Measurements from ENCODE around the gene ASTN2. TPM values are rescaled to one million over a fixed set of nuclear protein-coding genes. Genes with fewer than 3 reads are reported as not detected.

ASTN2 gene
- total RNA-seq, 2 experiments from 2014 or later = 5.2 to 6.0 TPM

DNA sequence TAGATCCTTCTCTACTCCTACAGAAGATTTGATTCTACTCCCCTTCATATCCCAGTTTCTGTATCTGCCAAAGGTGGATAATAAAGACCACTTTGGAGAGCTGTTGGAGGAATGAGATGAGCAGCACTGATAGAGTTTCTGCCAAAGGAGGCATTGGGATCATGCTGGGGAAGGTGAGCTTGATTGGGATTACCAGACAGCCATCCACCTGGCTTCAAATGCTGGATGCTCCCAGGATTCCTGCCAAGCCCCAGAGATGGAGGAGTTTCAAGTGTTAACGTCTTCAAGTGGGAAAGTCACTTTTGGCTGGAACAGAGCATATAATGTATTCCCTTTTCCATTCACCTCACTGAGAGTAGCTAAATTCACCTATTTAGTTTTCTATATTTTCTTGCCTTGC, 379.3 kb downstream of the ASTN2 start:
- Mint-ChIP-seq H3K27ac (no peak overlapping the region), H3K4me3 (no peak overlapping the region), H3K9me3 (peaks cover 2% of the 10 kb centered on the region), H3K36me3 (no peaks in the 10 kb centered on the region), H3K27me3 (no peaks in the 10 kb centered on the region), H3K4me1 (no peaks in the 10 kb centered on the region)
- no peak for ATAC-seq (ENCODE audit: low read depth)
- DNase-seq = no peak
- POLR2A ChIA-PET = no interaction called here

DNA sequence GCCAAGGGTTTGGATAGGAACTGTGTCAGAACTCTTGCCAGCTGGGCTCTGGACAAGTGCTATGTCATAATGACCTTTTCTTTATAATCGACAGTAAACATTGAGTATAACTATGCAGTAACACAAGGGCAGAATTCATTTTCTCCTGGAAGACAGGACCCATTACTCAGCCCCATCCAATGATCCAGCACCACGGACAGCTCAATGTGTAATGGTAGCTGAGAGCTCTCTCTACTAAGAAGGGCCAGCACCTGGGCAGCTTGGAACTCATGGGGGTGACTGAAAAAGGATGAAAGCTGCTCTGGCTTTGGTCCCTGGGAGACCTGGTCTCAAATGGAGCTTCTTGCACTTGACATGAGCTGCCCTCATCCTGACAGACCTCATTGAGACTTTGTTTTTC, 380.0 kb downstream of the ASTN2 start:
- DNase-seq (no peak), ATAC-seq (ENCODE audit: low read depth) (no peak)
- POLR2A ChIA-PET = no interaction called here
- H3K27ac Mint-ChIP-seq = no peak overlapping the region
- no peak overlapping the region for H3K4me3 Mint-ChIP-seq
- peaks cover 2% of the 10 kb centered on the region for H3K9me3 Mint-ChIP-seq
- no peaks in the 10 kb centered on the region for H3K36me3 Mint-ChIP-seq
- H3K4me1 Mint-ChIP-seq = no peaks in the 10 kb centered on the region
- H3K27me3 Mint-ChIP-seq = no peaks in the 10 kb centered on the region

DNA sequence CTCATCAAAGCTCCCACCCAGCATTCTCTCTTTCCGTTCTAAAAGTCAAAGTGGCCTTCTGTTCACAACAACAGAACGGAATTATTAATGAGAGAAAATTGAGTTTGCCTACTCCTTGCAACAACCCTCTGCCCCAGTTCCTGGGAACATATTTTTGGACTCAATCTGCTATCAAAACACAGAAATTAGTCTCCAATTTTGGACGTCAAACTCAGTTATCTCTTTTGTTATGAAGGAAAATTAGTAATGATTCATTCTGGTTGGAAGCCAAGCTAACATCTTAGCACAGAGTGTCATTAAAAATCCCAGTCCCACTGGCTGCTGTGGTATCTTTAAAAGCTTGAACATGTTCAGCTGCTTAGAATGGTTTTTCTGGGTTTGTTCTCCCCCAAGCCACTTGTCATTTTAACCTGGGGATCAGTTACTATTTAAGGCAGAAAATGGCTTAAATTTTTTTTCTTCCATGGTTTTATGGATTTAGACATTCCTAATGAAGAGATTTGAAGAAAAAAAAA, 384.5 kb downstream of the ASTN2 start:
- DNase-seq (no peak), ATAC-seq (ENCODE audit: low read depth) (no peak)
- Mint-ChIP-seq H3K4me3 (no peak overlapping the region), H3K27me3 (no peaks in the 10 kb centered on the region), H3K4me1 (no peaks in the 10 kb centered on the region), H3K9me3 (no peaks in the 10 kb centered on the region), H3K27ac (no peak overlapping the region), H3K36me3 (no peaks in the 10 kb centered on the region)
- POLR2A ChIA-PET = no interaction called here

DNA sequence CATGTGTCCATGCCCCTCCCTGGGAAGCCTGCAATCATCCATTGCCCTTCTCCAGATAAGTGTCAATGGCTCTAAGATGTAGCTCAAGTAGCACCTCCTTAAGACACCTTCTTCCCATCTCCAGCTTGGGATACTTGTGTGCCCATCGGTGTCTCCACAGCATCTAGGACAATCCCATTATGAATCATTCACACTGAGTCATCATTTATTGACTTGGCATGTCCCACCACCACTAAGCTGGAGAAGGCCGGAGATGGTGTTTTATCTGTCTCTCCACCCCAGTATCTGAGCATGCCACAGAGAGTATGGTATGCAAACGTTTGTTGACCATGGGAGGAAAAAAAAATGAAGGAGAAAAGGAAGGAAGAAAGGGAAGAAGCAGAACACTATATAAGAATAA, 385.5 kb downstream of the ASTN2 start:
- Mint-ChIP-seq H3K4me1 (no peaks in the 10 kb centered on the region), H3K9me3 (no peaks in the 10 kb centered on the region), H3K36me3 (no peaks in the 10 kb centered on the region), H3K4me3 (no peak overlapping the region), H3K27ac (no peak overlapping the region), H3K27me3 (no peaks in the 10 kb centered on the region)
- POLR2A ChIA-PET = no interaction called here
- DNase-seq (no peak), ATAC-seq (ENCODE audit: low read depth) (no peak)

DNA sequence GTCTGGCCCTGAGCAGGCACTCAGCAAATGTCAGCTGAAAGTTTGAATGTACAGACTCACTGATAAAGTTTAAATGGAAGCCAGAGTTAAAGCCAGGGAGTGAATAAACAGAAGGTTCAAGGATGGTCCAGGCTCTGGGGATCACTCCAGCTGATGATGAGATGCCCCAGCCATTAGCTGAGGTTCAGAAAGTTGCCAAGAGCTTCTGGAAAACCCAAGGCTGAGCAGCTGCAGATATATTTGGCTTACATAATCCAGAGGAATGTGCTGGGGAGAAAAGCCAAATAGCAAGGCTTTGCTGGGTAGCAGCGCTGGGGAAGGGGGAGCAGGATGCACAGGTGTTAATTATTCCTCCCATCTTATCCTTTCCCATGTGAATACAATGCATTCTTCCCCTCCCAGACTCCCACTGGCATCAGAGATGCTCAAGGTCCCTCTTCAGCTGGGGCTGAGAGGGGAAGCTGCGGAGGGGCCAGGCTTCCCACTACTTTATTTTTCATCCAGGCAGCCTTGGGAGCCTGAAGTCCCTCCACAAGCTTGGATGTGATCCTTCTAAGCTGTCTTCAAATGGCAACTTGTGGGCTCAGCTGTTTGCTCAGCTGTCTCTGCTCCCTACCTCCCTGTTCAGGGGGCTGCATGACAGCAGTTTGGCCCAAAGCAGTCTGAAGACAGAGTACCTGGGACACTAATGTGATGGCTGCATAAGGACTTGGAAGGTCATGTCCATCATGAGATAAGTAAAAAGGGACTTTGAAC, 386.6 kb downstream of the ASTN2 start:
- ATAC-seq (ENCODE audit: low read depth) = no peak
- POLR2A ChIA-PET = no interaction called here

DNA sequence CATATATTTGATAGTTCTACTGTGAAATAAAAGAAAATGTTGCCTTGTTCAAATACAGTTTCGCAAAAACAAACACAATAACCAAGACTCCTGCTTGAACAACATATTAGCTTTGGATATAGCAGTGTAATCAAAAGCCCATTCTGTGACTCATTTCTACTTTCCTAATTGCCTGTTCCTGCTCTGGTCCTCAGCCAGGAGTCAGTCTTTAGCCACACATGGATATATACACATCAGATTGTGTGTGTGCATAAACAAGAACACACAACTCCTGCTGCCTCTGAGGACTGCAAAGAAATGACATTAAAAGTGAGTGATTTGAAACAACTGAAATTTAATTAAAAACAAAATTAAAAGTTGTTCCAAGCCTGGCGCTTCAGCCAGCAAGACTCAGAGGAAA, 393.0 kb downstream of the ASTN2 start:
- no peaks in the 10 kb centered on the region for H3K27me3 Mint-ChIP-seq
- H3K4me1 Mint-ChIP-seq = no peaks in the 10 kb centered on the region
- ATAC-seq (ENCODE audit: low read depth) (no peak), DNase-seq (no peak)
- POLR2A ChIA-PET = no interaction called here
- no peak overlapping the region for H3K27ac Mint-ChIP-seq
- H3K4me3 Mint-ChIP-seq = no peak overlapping the region
- H3K9me3 Mint-ChIP-seq = no peaks in the 10 kb centered on the region
- H3K36me3 Mint-ChIP-seq = no peaks in the 10 kb centered on the region

More for the DNA sequence above, 386.6 kb downstream of the ASTN2 start:
- no peak for DNase-seq
- Mint-ChIP-seq H3K4me3 (no peak overlapping the region), H3K9me3 (no peaks in the 10 kb centered on the region), H3K27ac (no peak overlapping the region), H3K27me3 (no peaks in the 10 kb centered on the region), H3K36me3 (no peaks in the 10 kb centered on the region), H3K4me1 (no peaks in the 10 kb centered on the region)

DNA sequence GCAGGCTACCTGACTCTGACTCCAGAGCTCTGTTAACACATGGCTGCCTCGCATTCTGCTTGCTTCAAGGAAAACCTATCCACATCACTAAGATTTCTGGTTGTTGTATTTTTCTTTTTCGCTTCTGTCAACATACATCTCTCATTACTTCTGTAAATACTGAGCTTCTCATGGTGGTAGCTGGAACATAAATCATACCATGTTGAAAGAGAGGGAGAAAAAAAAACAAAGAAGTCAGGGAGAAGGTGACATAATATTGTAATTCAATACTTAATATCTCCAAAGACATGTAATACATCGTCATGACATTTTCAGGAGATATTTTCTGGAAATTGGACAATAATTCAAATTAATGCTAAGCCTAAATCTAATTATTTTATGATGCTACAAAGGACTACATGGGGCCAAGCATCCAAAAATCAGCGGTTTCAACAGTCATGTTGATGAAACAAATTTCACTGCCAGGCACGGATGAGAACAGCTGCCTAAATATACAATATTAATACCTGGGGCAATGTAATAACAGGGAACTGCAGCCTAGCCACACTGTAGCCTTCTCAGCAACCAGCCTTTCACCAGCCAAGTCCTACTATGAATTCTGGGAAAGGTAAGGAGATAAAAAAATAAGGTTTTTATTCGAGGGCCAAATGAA, 395.8 kb downstream of the ASTN2 start:
- DNase-seq (no peak), ATAC-seq (ENCODE audit: low read depth) (no peak)
- no peaks in the 10 kb centered on the region for H3K27me3 Mint-ChIP-seq
- H3K36me3 Mint-ChIP-seq = no peaks in the 10 kb centered on the region
- no peaks in the 10 kb centered on the region for H3K9me3 Mint-ChIP-seq
- no peak overlapping the region for H3K27ac Mint-ChIP-seq
- no peak overlapping the region for H3K4me3 Mint-ChIP-seq
- no peaks in the 10 kb centered on the region for H3K4me1 Mint-ChIP-seq
- POLR2A ChIA-PET = no interaction called here

DNA sequence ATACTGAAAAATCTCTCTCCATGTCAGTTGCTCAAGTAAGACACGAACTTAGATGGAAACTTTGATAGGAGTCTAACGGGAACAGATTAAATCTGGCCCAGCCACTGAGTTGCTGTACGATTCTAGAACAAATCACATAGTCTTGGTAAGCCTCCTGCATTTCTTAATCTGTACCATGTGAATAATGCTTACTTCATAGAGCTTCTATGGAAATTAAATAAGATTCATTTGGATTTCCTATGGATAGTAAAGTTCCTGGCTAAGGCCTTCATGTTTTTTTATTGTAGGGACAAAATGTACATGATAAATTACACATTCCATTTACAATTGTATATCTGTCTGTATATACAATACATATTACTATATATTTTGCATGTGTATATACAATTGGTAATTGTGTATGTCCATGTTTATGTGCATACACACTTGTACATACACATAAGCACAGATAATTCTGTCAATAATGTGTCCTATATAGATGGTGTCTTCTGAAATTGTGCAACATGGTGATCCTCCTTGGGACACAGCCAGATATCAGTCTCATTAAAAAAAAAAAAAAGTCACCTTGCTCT, 397.4 kb downstream of the ASTN2 start:
- Mint-ChIP-seq H3K4me1 (no peaks in the 10 kb centered on the region), H3K27ac (no peak overlapping the region), H3K36me3 (no peaks in the 10 kb centered on the region), H3K4me3 (no peak overlapping the region), H3K9me3 (no peaks in the 10 kb centered on the region), H3K27me3 (no peaks in the 10 kb centered on the region)
- ATAC-seq (ENCODE audit: low read depth) (no peak), DNase-seq (no peak)
- POLR2A ChIA-PET = no interaction called here

DNA sequence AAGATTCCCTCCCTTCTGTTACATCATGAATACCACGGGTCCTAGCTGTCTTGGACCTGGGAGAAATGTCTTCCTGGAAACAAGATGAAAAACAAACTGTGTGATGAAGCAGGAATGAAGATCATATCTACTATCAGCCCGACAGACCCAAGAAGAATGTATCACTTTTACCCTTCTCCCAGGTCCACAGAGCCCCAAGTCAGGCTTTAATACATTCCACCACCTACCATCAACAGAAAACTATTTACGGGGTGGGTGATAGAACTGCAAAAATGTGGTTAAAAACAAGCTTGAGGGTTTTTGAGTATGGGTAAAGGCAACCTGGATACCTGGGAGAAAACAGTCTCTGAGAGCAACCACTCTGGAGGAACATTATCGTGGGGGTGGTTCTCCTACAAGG, 400.8 kb downstream of the ASTN2 start:
- ATAC-seq (ENCODE audit: low read depth) = no peak
- no peaks in the 10 kb centered on the region for H3K9me3 Mint-ChIP-seq
- H3K27me3 Mint-ChIP-seq = no peaks in the 10 kb centered on the region
- no peaks in the 10 kb centered on the region for H3K4me1 Mint-ChIP-seq
- no peak overlapping the region for H3K4me3 Mint-ChIP-seq
- no peak for DNase-seq
- H3K36me3 Mint-ChIP-seq = no peaks in the 10 kb centered on the region
- no peak overlapping the region for H3K27ac Mint-ChIP-seq
- POLR2A ChIA-PET = no interaction called here

DNA sequence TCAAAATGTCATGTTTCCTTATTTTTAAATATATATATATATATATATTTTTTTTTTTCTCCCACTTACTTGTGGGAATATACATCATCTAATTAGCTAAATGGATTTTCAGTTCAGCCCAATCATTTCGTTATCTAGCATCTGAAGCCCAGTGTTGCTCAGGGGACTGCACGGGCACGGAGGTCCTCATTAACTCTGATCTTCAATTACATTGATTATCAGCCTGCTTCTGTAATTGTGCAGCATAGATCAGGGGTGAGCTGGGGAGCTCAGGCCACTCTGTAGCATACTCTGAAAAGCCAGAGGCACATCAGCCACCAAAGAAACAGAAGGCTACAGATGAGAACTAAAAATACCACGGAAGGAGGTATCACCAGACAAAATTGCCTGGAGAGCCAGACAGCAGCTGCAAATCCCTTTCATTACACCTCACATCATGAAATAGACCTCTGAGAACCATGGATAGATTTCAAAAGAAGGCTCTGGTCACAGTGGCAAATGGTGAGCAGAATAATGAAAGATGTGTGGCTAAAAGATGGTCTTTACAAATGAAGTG, 401.3 kb downstream of the ASTN2 start:
- POLR2A ChIA-PET = no interaction called here
- Mint-ChIP-seq H3K27me3 (no peaks in the 10 kb centered on the region), H3K9me3 (no peaks in the 10 kb centered on the region), H3K4me1 (no peaks in the 10 kb centered on the region), H3K4me3 (no peak overlapping the region), H3K27ac (no peak overlapping the region), H3K36me3 (no peaks in the 10 kb centered on the region)
- ATAC-seq (ENCODE audit: low read depth) (no peak), DNase-seq (no peak)

DNA sequence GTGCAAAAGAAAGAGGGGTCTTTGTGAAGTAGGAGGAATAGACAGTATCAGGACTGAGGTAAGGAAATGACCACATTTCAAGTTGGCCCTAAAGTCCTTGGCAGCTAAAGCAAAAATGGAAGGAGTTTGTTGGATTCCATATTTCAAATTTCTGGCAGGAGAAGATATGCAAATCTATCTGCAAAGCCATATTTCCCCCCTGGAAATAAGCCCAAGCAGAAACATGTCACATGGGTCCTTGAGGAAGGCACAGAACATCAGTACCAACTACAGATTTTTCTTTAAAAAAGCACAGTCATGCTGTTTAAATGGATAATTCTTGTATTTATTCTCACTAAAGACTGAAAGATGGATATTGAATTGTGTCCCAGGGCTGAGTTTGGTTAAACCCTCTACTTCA, 404.8 kb downstream of the ASTN2 start:
- DNase-seq = no peak
- Mint-ChIP-seq H3K36me3 (no peaks in the 10 kb centered on the region), H3K4me3 (no peak overlapping the region), H3K27me3 (no peaks in the 10 kb centered on the region), H3K4me1 (no peaks in the 10 kb centered on the region), H3K27ac (no peak overlapping the region), H3K9me3 (peaks cover 2% of the 10 kb centered on the region)
- POLR2A ChIA-PET = no interaction called here
- no peak for ATAC-seq (ENCODE audit: low read depth)

DNA sequence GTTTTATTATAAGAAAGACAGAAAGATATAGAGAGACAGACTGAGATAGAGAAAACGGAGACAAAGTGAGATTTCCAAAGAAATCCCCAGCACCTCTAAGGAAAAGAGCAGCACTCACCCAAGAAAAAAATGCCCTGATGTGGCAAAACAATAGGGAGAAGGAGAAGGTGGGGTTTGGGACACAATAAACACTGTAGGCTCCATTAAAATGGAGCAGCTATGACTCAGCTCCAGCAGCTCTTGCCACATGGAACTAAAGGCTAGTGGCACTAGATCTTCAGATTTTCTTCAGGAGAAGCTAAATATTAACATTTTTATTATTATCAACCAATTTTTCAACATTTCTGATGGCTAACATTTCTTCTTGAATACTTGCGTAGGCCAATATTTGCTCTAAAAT, 406.0 kb downstream of the ASTN2 start:
- Mint-ChIP-seq H3K4me1 (no peaks in the 10 kb centered on the region), H3K4me3 (no peak overlapping the region), H3K27me3 (no peaks in the 10 kb centered on the region), H3K27ac (no peak overlapping the region), H3K9me3 (peaks cover 2% of the 10 kb centered on the region), H3K36me3 (no peaks in the 10 kb centered on the region)
- POLR2A ChIA-PET = no interaction called here
- ATAC-seq (ENCODE audit: low read depth) (no peak), DNase-seq (no peak)

DNA sequence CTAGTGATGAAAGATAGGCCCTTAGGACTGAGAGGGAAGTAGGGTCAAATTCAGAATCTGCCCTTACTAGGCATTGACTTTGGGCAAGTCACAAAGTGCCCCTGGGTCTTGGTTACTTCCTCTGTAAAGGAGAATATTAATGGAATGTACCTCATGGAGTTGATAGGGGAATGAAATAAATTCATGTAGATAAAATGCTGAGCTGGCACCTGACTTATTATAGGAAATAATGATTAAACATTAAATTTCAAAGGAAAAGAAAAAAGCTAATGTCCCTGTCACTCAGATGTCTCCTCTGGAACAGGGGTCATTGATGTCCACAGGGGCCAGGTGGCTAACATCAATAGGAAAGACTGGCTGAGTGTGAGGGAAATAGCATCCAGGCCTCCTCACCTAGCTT, 406.4 kb downstream of the ASTN2 start:
- DNase-seq = no peak
- POLR2A ChIA-PET = no interaction called here
- no peak overlapping the region for H3K4me3 Mint-ChIP-seq

DNA sequence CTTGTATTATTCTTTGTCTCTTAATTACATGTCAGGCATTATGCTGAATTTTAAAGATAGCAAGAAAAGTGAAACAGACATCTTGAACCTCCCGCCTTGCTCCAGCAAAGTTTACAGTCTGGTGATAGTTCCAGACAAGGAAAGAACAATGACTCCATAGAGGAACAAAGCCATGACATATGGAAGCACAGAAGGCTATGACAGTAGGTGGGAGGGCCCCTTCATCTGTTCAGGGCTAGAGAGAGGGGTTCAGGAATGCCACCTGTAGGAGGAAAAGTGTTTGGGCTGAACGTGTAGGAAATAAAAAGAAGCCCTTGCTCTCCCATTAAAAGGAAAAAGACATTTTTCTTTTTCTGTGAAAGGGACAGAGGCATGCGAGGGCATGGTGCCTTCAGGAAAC, 412.2 kb downstream of the ASTN2 start:
- H3K9me3 Mint-ChIP-seq = peaks cover 2% of the 10 kb centered on the region
- DNase-seq = no peak
- ATAC-seq (ENCODE audit: low read depth) = no peak
- H3K4me3 Mint-ChIP-seq = no peak overlapping the region
- no peaks in the 10 kb centered on the region for H3K4me1 Mint-ChIP-seq
- POLR2A ChIA-PET = no interaction called here
- H3K36me3 Mint-ChIP-seq = no peaks in the 10 kb centered on the region
- no peak overlapping the region for H3K27ac Mint-ChIP-seq
- H3K27me3 Mint-ChIP-seq = no peaks in the 10 kb centered on the region

More for the DNA sequence above, 406.4 kb downstream of the ASTN2 start:
- H3K27ac Mint-ChIP-seq = no peak overlapping the region
- H3K36me3 Mint-ChIP-seq = no peaks in the 10 kb centered on the region
- no peak for ATAC-seq (ENCODE audit: low read depth)
- peaks cover 2% of the 10 kb centered on the region for H3K9me3 Mint-ChIP-seq
- H3K4me1 Mint-ChIP-seq = no peaks in the 10 kb centered on the region
- no peaks in the 10 kb centered on the region for H3K27me3 Mint-ChIP-seq

Data from activated naive CD8-positive, alpha-beta T cell treated with anti-CD3 and anti-CD28 coated beads, Interleukin-2, amount 10 ng/mL, durations not matched to agents 7 days and 5 days (primary cell).